B cell (primary cell): ENCODE results near the gene ELAVL3.

ENCODE experiments used
- CTCF ChIP-seq: fragments of 200-600 bp; IDR thresholded peaks from one replicate; pipeline ENCODE4 v1.8.0; 2022; ENCODE audit warnings: antibody characterized with exemption, mild to moderate bottlenecking
- EZH2 ChIP-seq: IDR thresholded peaks from 2 replicates; pipeline ENCODE4 v1.6.1; 2012; ENCODE audit warnings: borderline replicate concordance, low read depth, mild to moderate bottlenecking, moderate library complexity, low read length; ENCODE audit not compliant: insufficient read depth, poor library complexity, severe bottlenecking

- TF ChIP-seq CTCF (no peak), EZH2 (no peak)
These were observed 57.1 kb downstream of the ELAVL3 start for GRCh38 chr19:11423791-11424181.
